Measurements from ENCODE around the gene SSBP2. TPM values are rescaled to one million over a fixed set of nuclear protein-coding genes. Genes with fewer than 3 reads are reported as not detected.
"Not testable (repeated sequence)": the region's sequence is repeated elsewhere in the genome, so short reads cannot be mapped to it uniquely, and the experiment has no call there.

SSBP2 gene
- total RNA-seq, 1 donor: 141 TPM

GRCh38 chr5:81542242-81542641 is 208.7 kb downstream of the SSBP2 start:
- DNase-seq (ENCODE audit: low read depth in 2 of 3, low spot score in 2 of 3): no peak

GRCh38 chr5:81537905-81538547 is 212.9 kb downstream of the SSBP2 start:
- DNase-seq (ENCODE audit: low read depth in 2 of 3, low spot score in 2 of 3): peak in 1 of 3 donors; percentile 29

GRCh38 chr5:81534441-81534840 is 216.5 kb downstream of the SSBP2 start:
- DNase-seq (ENCODE audit: low read depth in 2 of 3, low spot score in 2 of 3): no peak

GRCh38 chr5:81533629-81534405 is 217.1 kb downstream of the SSBP2 start:
- DNase-seq (ENCODE audit: low read depth in 2 of 3, low spot score in 2 of 3): no peak

GRCh38 chr5:81530919-81531318 is 220.0 kb downstream of the SSBP2 start:
- no peak for DNase-seq (ENCODE audit: low read depth in 2 of 3, low spot score in 2 of 3)

- peak in 1 of 3 donors; percentile 36 for DNase-seq (ENCODE audit: low read depth in 2 of 3, low spot score in 2 of 3)
Observed at GRCh38 chr5:81525690-81526089, 225.2 kb downstream of the SSBP2 start.

- DNase-seq (ENCODE audit: low read depth in 2 of 3, low spot score in 2 of 3): no peak
Observed at GRCh38 chr5:81524015-81524414, 226.9 kb downstream of the SSBP2 start.

GRCh38 chr5:81522571-81522970 is 228.3 kb downstream of the SSBP2 start:
- no peak for DNase-seq (ENCODE audit: low read depth in 2 of 3, low spot score in 2 of 3)

GRCh38 chr5:81520769-81521168 is 230.1 kb downstream of the SSBP2 start:
- DNase-seq (ENCODE audit: low read depth in 2 of 3, low spot score in 2 of 3): no peak

- DNase-seq (ENCODE audit: low read depth in 2 of 3, low spot score in 2 of 3): no peak
Observed at GRCh38 chr5:81519217-81519905, 231.5 kb downstream of the SSBP2 start.

- DNase-seq (ENCODE audit: low read depth in 2 of 3, low spot score in 2 of 3): no peak
Observed at GRCh38 chr5:81517462-81517861, 233.4 kb downstream of the SSBP2 start.

GRCh38 chr5:81516091-81516490 is 234.8 kb downstream of the SSBP2 start:
- peak in 1 of 3 donors; percentile 38 for DNase-seq (ENCODE audit: low read depth in 2 of 3, low spot score in 2 of 3)

GRCh38 chr5:81513982-81514381 is 236.9 kb downstream of the SSBP2 start:
- peak in 1 of 3 donors; percentile 54 for DNase-seq (ENCODE audit: low read depth in 2 of 3, low spot score in 2 of 3)

- DNase-seq (ENCODE audit: low read depth in 2 of 3, low spot score in 2 of 3): no peak
Observed at GRCh38 chr5:81513473-81513872, 237.4 kb downstream of the SSBP2 start.

- DNase-seq (ENCODE audit: low read depth in 2 of 3, low spot score in 2 of 3): peak; percentile 4 to 94 (median 90)
Observed at GRCh38 chr5:81506900-81507588, 243.9 kb downstream of the SSBP2 start.

GRCh38 chr5:81506378-81506777 is 244.5 kb downstream of the SSBP2 start:
- no peak for DNase-seq (ENCODE audit: low read depth in 2 of 3, low spot score in 2 of 3)

- DNase-seq (ENCODE audit: low read depth in 2 of 3, low spot score in 2 of 3): peak in 1 of 3 donors; percentile 26
Observed at GRCh38 chr5:81505672-81506071, 245.2 kb downstream of the SSBP2 start.

- DNase-seq (ENCODE audit: low read depth in 2 of 3, low spot score in 2 of 3): not testable (repeated sequence)
Observed at GRCh38 chr5:81503602-81504001, 247.3 kb downstream of the SSBP2 start.

GRCh38 chr5:81495286-81495685 is 255.6 kb downstream of the SSBP2 start:
- no peak for DNase-seq (ENCODE audit: low read depth in 2 of 3, low spot score in 2 of 3)

GRCh38 chr5:81488862-81489261 is 262.0 kb downstream of the SSBP2 start:
- no peak for DNase-seq (ENCODE audit: low read depth in 2 of 3, low spot score in 2 of 3)

- DNase-seq (ENCODE audit: low read depth in 2 of 3, low spot score in 2 of 3): no peak
Observed at GRCh38 chr5:81486711-81487110, 264.2 kb downstream of the SSBP2 start.
